SKM-1 (cell line): ENCODE data around the gene PRSS53.

Experiments used
- DNase-seq: peaks from one replicate; lab custom pipeline; 2025; ENCODE audit not compliant: unreplicated experiment; lab: John Stamatoyannopoulos, UW

The PRSS53 gene

GRCh38 chr16:31099860-31100638 lies 11.3 kb upstream of the PRSS53 start:
- DNase-seq, result no peak

GRCh38 chr16:31094424-31095120 lies 5.8 kb upstream of the PRSS53 start, which contains the start of gene VKORC1:
TSS of gene VKORC1 (minus strand) at chr16:31094797. CDS start at chr16:31094729, 68 bp downstream.
- DNase-seq, result peak; percentile 98

GRCh38 chr16:31094088-31094423 lies 5.3 kb upstream of the PRSS53 start:
- DNase-seq, result no peak

- no peak for DNase-seq
These were observed 4.5 kb upstream of the PRSS53 start for GRCh38 chr16:31093132-31093703.

GRCh38 chr16:31092330-31092729 lies 3.6 kb upstream of the PRSS53 start:
- DNase-seq, result no peak

- no peak for DNase-seq
These were observed 1.8 kb upstream of the PRSS53 start for GRCh38 chr16:31090540-31090939.

- DNase-seq, result no peak
These were observed 456 bp upstream of the PRSS53 start for GRCh38 chr16:31089199-31089598.

GRCh38 chr16:31087971-31088370 lies 772 bp downstream of the PRSS53 start:
- no peak for DNase-seq

GRCh38 chr16:31087481-31087880 lies 1.3 kb downstream of the PRSS53 start:
- DNase-seq, result no peak

GRCh38 chr16:31086629-31086906 lies 2.2 kb downstream of the PRSS53 start:
- DNase-seq, result no peak

GRCh38 chr16:31085873-31086628 lies 2.7 kb downstream of the PRSS53 start:
- DNase-seq, result no peak

GRCh38 chr16:31085411-31085810 lies 3.3 kb downstream of the PRSS53 start:
- no peak for DNase-seq

GRCh38 chr16:31084584-31085302 lies 4.0 kb downstream of the PRSS53 start:
- DNase-seq, result no peak

- DNase-seq, result no peak
These were observed 4.8 kb downstream of the PRSS53 start for GRCh38 chr16:31083981-31084380.

GRCh38 chr16:31083556-31083955 lies 5.2 kb downstream of the PRSS53 start:
- DNase-seq, result no peak

GRCh38 chr16:31083081-31083480 lies 5.7 kb downstream of the PRSS53 start:
- DNase-seq, result no peak

GRCh38 chr16:31082368-31083045 lies 6.2 kb downstream of the PRSS53 start:
- no peak for DNase-seq

GRCh38 chr16:31081428-31082351 lies 7.1 kb downstream of the PRSS53 start:
- no peak for DNase-seq

- DNase-seq, result no peak
These were observed 7.9 kb downstream of the PRSS53 start for GRCh38 chr16:31080756-31081419.
